ENCODE results near the gene CBX8. TPM values are rescaled to one million over a fixed set of nuclear protein-coding genes. Genes with fewer than 3 reads are reported as not detected.

Gene CBX8
- total RNA-seq, 1 donor from 2014 or later, result 4.0 TPM

DNA sequence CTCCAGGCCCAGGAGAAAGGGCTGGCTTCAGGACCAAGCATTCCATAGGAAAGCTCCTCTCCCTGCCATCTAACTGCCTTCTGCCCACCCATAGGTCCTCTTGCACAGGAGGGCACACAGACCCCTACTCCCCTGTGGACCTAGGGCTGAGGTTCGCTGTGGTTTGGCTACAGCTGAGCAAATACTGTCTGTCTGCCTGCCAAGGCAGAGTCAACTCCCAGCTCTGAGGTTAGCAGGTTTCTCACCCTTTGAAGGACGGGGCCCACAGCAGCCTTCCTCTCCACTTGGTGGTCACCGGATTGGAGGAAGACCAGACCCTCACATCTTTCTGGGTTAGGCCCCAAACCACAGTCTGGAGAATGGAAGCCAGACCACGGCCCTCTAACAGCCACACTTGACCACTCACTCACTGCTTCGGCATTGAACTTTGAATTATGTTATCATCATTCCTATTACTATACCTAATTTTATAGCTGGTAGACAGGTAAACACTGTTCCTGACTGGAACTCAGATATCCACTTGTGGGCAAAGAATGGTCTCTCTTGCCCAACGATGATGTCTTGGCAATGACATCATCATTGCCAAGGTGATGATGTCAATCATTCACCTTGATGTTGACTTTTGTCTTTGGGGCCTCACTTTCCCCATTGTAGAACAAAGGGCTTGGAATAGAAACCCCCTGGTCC lies 28.2 kb upstream of the CBX8 start:
- ChIA-PET CTCF (no interaction called here), POLR2A (no interaction called here)
- TF ChIP-seq, protein P1, sequence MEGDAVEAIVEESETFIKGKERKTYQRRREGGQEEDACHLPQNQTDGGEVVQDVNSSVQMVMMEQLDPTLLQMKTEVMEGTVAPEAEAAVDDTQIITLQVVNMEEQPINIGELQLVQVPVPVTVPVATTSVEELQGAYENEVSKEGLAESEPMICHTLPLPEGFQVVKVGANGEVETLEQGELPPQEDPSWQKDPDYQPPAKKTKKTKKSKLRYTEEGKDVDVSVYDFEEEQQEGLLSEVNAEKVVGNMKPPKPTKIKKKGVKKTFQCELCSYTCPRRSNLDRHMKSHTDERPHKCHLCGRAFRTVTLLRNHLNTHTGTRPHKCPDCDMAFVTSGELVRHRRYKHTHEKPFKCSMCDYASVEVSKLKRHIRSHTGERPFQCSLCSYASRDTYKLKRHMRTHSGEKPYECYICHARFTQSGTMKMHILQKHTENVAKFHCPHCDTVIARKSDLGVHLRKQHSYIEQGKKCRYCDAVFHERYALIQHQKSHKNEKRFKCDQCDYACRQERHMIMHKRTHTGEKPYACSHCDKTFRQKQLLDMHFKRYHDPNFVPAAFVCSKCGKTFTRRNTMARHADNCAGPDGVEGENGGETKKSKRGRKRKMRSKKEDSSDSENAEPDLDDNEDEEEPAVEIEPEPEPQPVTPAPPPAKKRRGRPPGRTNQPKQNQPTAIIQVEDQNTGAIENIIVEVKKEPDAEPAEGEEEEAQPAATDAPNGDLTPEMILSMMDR (IDR thresholded peaks at IDR 0.05), result no peak
- ATAC-seq (ENCODE audit: low read depth), result no peak
- H3K4me3 Mint-ChIP-seq, result no peak overlapping the region
- no peaks in the 10 kb centered on the region for H3K9me3 Mint-ChIP-seq
- H3K4me1 Mint-ChIP-seq, result peaks cover 9% of the 10 kb centered on the region
- intact Hi-C loops (cut with micrococcal nuclease), result no loop called here
- DNase-seq, result no peak
- peaks cover 28% of the 10 kb centered on the region for H3K27me3 Mint-ChIP-seq
- H3K27ac Mint-ChIP-seq, result no peak overlapping the region
- H3K36me3 Mint-ChIP-seq (ENCODE audit: low read depth), result no peaks in the 10 kb centered on the region

DNA sequence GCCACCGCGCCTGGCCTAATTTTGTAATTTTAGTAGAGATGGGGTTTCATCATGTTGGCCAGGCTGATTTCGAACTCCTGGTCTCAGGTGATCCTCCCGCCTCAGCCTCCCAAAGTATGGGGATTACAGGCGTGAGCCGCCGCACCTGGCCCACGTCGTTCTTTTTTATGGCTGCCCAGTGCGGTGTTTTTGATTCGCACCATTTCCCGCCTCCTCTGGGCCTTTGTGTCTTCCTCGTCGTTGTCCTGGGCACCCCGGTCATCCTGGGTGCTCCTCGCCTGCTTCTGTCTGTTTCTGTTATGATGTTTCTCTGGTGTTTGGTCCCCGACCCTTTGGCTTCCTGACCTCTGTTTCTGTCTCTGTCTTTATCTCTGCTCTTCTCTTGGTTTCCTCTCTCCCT lies 27.4 kb upstream of the CBX8 start:
- peaks cover 30% of the 10 kb centered on the region for H3K27me3 Mint-ChIP-seq
- DNase-seq (no peak), ATAC-seq (ENCODE audit: low read depth) (no peak)
- H3K4me3 Mint-ChIP-seq, result no peak overlapping the region
- no peaks in the 10 kb centered on the region for H3K9me3 Mint-ChIP-seq
- intact Hi-C loops (cut with micrococcal nuclease), result no loop called here
- TF ChIP-seq, protein P1 (IDR thresholded peaks at IDR 0.05), result no peak
- ChIA-PET CTCF (no interaction called here), POLR2A (no interaction called here)
- H3K4me1 Mint-ChIP-seq, result peaks cover 9% of the 10 kb centered on the region
- no peak overlapping the region for H3K27ac Mint-ChIP-seq
- no peaks in the 10 kb centered on the region for H3K36me3 Mint-ChIP-seq (ENCODE audit: low read depth)

DNA sequence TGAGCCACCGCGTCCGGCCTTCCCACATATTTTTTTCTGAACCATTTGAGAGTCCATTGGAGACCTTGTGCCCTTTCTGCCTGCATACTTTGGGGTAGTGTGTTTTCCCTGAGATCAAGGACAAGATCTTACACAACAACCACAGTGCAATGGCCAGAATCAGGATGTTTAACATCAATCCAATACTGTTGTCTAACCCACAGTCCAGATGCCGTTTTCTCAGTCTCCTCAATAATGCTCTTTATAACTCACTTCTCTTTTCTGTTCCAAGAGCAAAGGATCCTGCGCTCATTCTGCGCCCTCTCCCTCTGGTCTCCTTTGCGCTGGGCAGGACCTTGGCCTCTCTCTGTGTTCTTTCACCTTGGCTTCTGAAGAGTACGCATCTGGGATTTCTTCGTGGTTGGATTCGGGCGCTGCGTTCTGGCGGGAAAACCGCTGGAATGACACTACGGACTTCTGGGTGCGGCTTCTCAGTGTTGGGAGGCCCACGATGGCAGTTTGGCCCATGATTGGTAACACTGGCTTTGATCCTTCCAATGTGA lies 25.8 kb upstream of the CBX8 start:
- ATAC-seq (ENCODE audit: low read depth), result no peak
- no peak overlapping the region for H3K4me3 Mint-ChIP-seq
- H3K27me3 Mint-ChIP-seq, result peaks cover 39% of the 10 kb centered on the region
- CTCF ChIA-PET, result no interaction called here
- intact Hi-C loops (cut with micrococcal nuclease), result no loop called here
- H3K36me3 Mint-ChIP-seq (ENCODE audit: low read depth), result no peaks in the 10 kb centered on the region
- H3K27ac Mint-ChIP-seq, result no peak overlapping the region
- peaks cover 9% of the 10 kb centered on the region for H3K4me1 Mint-ChIP-seq
- no peak for DNase-seq
- H3K9me3 Mint-ChIP-seq, result no peaks in the 10 kb centered on the region
- POLR2A ChIA-PET, result no interaction called here
- TF ChIP-seq, protein P1 (IDR thresholded peaks at IDR 0.05), result no peak

DNA sequence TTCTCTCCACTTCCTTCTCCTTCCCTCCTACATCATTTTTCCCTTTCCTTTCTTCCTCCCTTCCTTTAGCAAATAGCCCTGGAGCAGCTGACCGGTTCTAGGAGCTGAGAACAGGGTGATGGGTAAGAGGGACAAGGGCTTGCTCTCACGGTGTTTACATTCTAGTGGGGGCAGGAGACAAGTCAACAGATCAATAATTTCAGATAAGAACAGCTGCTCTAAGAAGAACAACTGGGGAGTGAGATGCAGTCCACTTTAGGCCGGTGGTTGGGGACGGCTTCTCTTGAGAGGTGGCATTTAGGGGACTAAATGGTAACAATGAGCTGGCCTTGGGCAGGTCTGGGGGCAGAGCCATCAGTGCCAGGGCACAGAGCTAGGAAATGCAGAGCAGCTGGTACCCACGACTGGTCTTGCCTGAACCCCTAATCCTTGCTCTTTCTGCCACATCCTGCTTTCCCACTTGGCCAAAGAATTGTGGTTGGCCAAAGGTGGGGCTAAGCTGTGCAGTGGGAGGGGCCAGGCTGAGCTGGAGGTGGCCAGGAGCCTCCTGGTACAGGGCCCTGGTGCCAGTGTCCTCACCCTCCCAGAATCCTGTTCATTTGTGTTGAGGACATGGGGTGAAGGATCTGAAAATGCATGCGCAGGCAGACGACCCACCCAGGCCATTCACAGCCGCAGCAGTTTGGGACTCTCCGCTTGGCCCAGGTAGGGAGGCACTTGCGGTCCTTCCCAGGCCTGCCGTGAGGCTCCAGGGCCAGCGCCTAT lies 24.6 kb upstream of the CBX8 start:
- POLR2A ChIA-PET, result interaction anchor here (0.6 to 0.7 kb wide), 3 partner anchors 15 to 24 kb away, joined by 4 to 7 read pairs (median 5); partner anchors contain the start of genes CBX4 and CBX8
- intact Hi-C loops (cut with micrococcal nuclease), result no loop called here

More for the DNA sequence above, 24.6 kb upstream of the CBX8 start:
- DNase-seq, result no peak
- Mint-ChIP-seq H3K4me1 (peaks cover 8% of the 10 kb centered on the region), H3K36me3 (ENCODE audit: low read depth) (no peaks in the 10 kb centered on the region), H3K4me3 (no peak overlapping the region), H3K9me3 (no peaks in the 10 kb centered on the region), H3K27me3 (peaks cover 44% of the 10 kb centered on the region), H3K27ac (no peak overlapping the region)
- no peak for ATAC-seq (ENCODE audit: low read depth)
- CTCF ChIA-PET, result no interaction called here
- TF ChIP-seq, protein P1 (IDR thresholded peaks at IDR 0.05), result no peak
